B cell (primary cell): Measurements from ENCODE around the gene SRBD1. TPM values are rescaled to one million over a fixed set of nuclear protein-coding genes. Genes with fewer than 3 reads are reported as not detected.

Experiments used
- ATAC-seq: fragments of 200-7000 bp; cut with Tn5 transposase; one replicate; pipeline ENCODE4 v1.10.0; 2021; ENCODE audit warnings: low read depth, mild to moderate bottlenecking, moderate number of reproducible peaks, moderate library complexity
- CTCF ChIA-PET: fragments of 350-600 bp; sonication (Branson Sonifier 250); formaldehyde crosslinking; loops from one replicate; lab custom pipeline; 2021; ENCODE audit warnings: antibody characterized with exemption, inconsistent platforms; lab: Charles Lee
- POLR2A ChIA-PET: fragments of 350-600 bp; sonication (Branson Sonifier 250); formaldehyde crosslinking; loops from one replicate; lab custom pipeline; 2021; ENCODE audit warnings: antibody characterized with exemption; lab: Charles Lee
- DNase-seq: peaks from one replicate; pipeline ENCODE4 v3.0.0; 2013
- H2AFZ ChIP-seq: 2 replicates; pipeline ENCODE4 v1.6.1; 2012; ENCODE audit warnings: mild to moderate bottlenecking, low read depth, low read length; ENCODE audit not compliant: insufficient read depth, poor library complexity, severe bottlenecking
- H3K27ac ChIP-seq, 2 donors: 1 replicate in 1 of 2; 2 replicates in 1 of 2; pipeline ENCODE4 v1.5.1; 2012 to 2013; ENCODE audit warnings: low read length in 2 of 2, mild to moderate bottlenecking in 2 of 2, moderate library complexity in 1 of 2
- H3K27me3 ChIP-seq, 4 experiments: fragments of 200-600 bp in 1 of 4; sonication (generic) in 1 of 4; replicated peaks in 1 of 4; 1 replicate in 2 of 4; 2 replicates in 2 of 4; pipeline versions ENCODE4 v1.6.1 to v1.7.0; 2013 to 2016; ENCODE audit warnings: low read length in 3 of 4, mild to moderate bottlenecking in 2 of 4, mixed read lengths in 1 of 4, moderate library complexity in 1 of 4; ENCODE audit not compliant: insufficient read depth in 4 of 4, control insufficient read depth in 3 of 4; ENCODE audit errors: control extremely low read depth in 1 of 4
- H3K36me3 ChIP-seq, 2 experiments: replicated peaks in 1 of 2; 1 replicate in 1 of 2; 2 replicates in 1 of 2; pipeline versions ENCODE4 v1.6.1 to v1.7.1; 2013; ENCODE audit warnings: low read length in 1 of 2; ENCODE audit not compliant: insufficient read depth in 2 of 2, control insufficient read depth in 1 of 2; ENCODE audit errors: control extremely low read depth in 1 of 2, extremely low read depth in 1 of 2
- H3K4me1 ChIP-seq, 2 donors: fragments of 200-600 bp in 1 of 2; sonication (generic) in 1 of 2; 1 replicate in 1 of 2; 2 replicates in 1 of 2; pipeline versions ENCODE4 v1.5.1 to v1.6.1; 2013 to 2017; ENCODE audit warnings: low read length in 2 of 2; ENCODE audit not compliant: control insufficient read depth in 2 of 2, insufficient read depth in 2 of 2
- H3K4me2 ChIP-seq: replicated peaks from 2 replicates; pipeline ENCODE3; 2012; ENCODE audit warnings: mild to moderate bottlenecking, low read depth, low read length; ENCODE audit not compliant: poor library complexity, severe bottlenecking
- H3K4me3 ChIP-seq, 5 experiments: fragments of 200-600 bp in 1 of 5; sonication (generic) in 1 of 5; 1 replicate in 3 of 5; 2 replicates in 2 of 5; pipeline versions ENCODE4 v1.5.1 to v1.7.0; 2011 to 2016; ENCODE audit warnings: low read length in 4 of 5, mild to moderate bottlenecking in 4 of 5, low read depth in 2 of 5, control low read depth in 1 of 5, moderate library complexity in 1 of 5; ENCODE audit not compliant: insufficient read depth in 1 of 5; ENCODE audit errors: control extremely low read depth in 1 of 5, extremely low read depth in 1 of 5
- H3K79me2 ChIP-seq: fragments of 200-600 bp; sonication (generic); one replicate; pipeline ENCODE4 v1.6.0; 2016; ENCODE audit warnings: low read length; ENCODE audit not compliant: control insufficient read depth, insufficient read depth
- H3K9ac ChIP-seq: fragments of 200-600 bp; sonication (generic); 2 replicates; pipeline ENCODE4 v1.6.1; 2017; ENCODE audit warnings: mild to moderate bottlenecking, low read length, moderate library complexity
- H3K9me3 ChIP-seq, 3 donors: one replicate each; pipeline versions ENCODE4 v1.6.1 to v1.7.1; 2013; ENCODE audit warnings: low read length in 2 of 3; ENCODE audit not compliant: control insufficient read depth in 2 of 3, insufficient read depth in 1 of 3; ENCODE audit errors: control extremely low read depth in 1 of 3
- H4K20me1 ChIP-seq: 2 replicates; pipeline ENCODE4 v1.6.0; 2012; ENCODE audit warnings: mild to moderate bottlenecking, low read length; ENCODE audit not compliant: insufficient read depth, control insufficient read depth, poor library complexity, severe bottlenecking
- H3K27ac Mint-ChIP-seq: one replicate; pipeline ENCODE4 v1.8.0; 2021; ENCODE audit warnings: mixed read lengths
- H3K27me3 Mint-ChIP-seq: one replicate; pipeline ENCODE4 v1.8.0; 2021; ENCODE audit warnings: mixed read lengths
- H3K4me1 Mint-ChIP-seq: one replicate; pipeline ENCODE4 v1.8.0; 2021; ENCODE audit warnings: mixed read lengths
- H3K4me3 Mint-ChIP-seq: one replicate; pipeline ENCODE4 v1.8.0; 2021; ENCODE audit warnings: mixed read lengths
- H3K9me3 Mint-ChIP-seq: one replicate; pipeline ENCODE4 v1.8.0; 2022; ENCODE audit warnings: mixed read lengths; ENCODE audit not compliant: insufficient read depth
- EZH2 ChIP-seq: IDR thresholded peaks from 2 replicates; pipeline ENCODE4 v1.6.1; 2012; ENCODE audit warnings: borderline replicate concordance, low read depth, mild to moderate bottlenecking, moderate library complexity, low read length; ENCODE audit not compliant: insufficient read depth, poor library complexity, severe bottlenecking
- WGBS: methylation state at CpG from one replicate; pipeline ENCODE4 v1.1.5; 2013; ENCODE audit warnings: missing lambda C conversion rate; ENCODE audit not compliant: insufficient coverage; 5-methylcytosine and 5-hydroxymethylcytosine counted together
- intact Hi-C: fragments of 100-400 bp; cut with micrococcal nuclease; formaldehyde crosslinking; loops from one replicate; pipeline ENCODE4 v1.10.0; 2022
- polyA plus RNA-seq: library from polyadenylated mRNA; depleted of rRNA; stranded (reverse); fragments of >200 nt; gene quantifications from 2 replicates; pipeline ENCODE4 v1.2.3, GENCODE V29; 2012
- total RNA-seq, 2 donors: library from RNA; stranded (reverse); fragments of 120-200 nt in 1 of 2; gene quantifications; 1 replicate in 1 of 2; 2 replicates in 1 of 2; pipeline versions ENCODE4 v1.2.3 to v1.2.4, GENCODE V29; 2013 to 2022
- TF ChIP-seq, protein P1 (sequence below): fragments of 200-600 bp; IDR thresholded peaks from one replicate; pipeline ENCODE4 v1.8.0; 2022; ENCODE audit warnings: antibody characterized with exemption, mild to moderate bottlenecking

Gene SRBD1
- total and polyA plus RNA-seq, 2 donors (not counting 1 experiment from before 2014, with no cell fraction given) = 6.2 to 27.1 TPM

DNA sequence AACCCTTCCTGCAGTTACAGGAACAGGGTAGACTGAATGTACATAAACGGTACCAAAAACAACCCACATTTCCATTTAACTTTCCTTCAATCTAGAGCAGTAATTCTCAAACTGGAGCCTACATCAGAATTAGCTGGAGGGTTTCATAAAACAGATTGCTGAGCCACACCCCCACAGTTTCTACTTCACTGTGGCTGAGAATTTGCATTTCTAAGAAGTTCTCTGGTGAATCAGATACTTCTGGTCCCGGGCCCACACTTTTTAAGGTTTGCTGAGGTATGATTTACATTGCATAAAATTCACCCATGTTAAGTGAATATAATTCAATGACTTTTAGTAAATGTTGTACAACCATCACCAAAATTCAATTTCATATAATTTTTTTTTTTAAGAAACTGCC is 113.7 kb downstream of the SRBD1 start:
- CTCF ChIA-PET = interaction anchor here (0.7 to 5.2 kb wide), 2 partner anchors 248 to 516 kb away, joined by 3 to 93 read pairs; no protein-coding TSS in a partner anchor
- TF ChIP-seq, protein P1, sequence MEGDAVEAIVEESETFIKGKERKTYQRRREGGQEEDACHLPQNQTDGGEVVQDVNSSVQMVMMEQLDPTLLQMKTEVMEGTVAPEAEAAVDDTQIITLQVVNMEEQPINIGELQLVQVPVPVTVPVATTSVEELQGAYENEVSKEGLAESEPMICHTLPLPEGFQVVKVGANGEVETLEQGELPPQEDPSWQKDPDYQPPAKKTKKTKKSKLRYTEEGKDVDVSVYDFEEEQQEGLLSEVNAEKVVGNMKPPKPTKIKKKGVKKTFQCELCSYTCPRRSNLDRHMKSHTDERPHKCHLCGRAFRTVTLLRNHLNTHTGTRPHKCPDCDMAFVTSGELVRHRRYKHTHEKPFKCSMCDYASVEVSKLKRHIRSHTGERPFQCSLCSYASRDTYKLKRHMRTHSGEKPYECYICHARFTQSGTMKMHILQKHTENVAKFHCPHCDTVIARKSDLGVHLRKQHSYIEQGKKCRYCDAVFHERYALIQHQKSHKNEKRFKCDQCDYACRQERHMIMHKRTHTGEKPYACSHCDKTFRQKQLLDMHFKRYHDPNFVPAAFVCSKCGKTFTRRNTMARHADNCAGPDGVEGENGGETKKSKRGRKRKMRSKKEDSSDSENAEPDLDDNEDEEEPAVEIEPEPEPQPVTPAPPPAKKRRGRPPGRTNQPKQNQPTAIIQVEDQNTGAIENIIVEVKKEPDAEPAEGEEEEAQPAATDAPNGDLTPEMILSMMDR = no peak
- no peak for TF ChIP-seq EZH2
- Histone ChIP-seq H4K20me1 (no peaks in the 10 kb centered on the region), H3K9ac (no peak overlapping the region), H2AFZ (no peak overlapping the region), H3K79me2 (no peaks in the 10 kb centered on the region), H3K27ac (no peak overlapping the region), H3K36me3 (peaks cover 0 to 1% of the 10 kb centered on the region in 2 experiments), H3K4me1 (no peaks in the 10 kb centered on the region), H3K9me3 (peaks cover 0 to 10% (median 3%) of the 10 kb centered on the region in 3 donors), H3K4me2 (no peak overlapping the region), H3K27me3 (no peaks in the 10 kb centered on the region), H3K4me3 (no peak overlapping the region)
- no peak for ATAC-seq
- H3K4me3 Mint-ChIP-seq = no peak overlapping the region
- peaks cover 2% of the 10 kb centered on the region for H3K9me3 Mint-ChIP-seq
- intact Hi-C loops = no loop called here
- DNase-seq = no peak
- POLR2A ChIA-PET = no interaction called here
- H3K4me1 Mint-ChIP-seq = peaks cover 19% of the 10 kb centered on the region
- 38% methylated on average over 1 of the region's 2 CpGs for WGBS
- H3K27ac Mint-ChIP-seq = no peak overlapping the region
- no peaks in the 10 kb centered on the region for H3K27me3 Mint-ChIP-seq

DNA sequence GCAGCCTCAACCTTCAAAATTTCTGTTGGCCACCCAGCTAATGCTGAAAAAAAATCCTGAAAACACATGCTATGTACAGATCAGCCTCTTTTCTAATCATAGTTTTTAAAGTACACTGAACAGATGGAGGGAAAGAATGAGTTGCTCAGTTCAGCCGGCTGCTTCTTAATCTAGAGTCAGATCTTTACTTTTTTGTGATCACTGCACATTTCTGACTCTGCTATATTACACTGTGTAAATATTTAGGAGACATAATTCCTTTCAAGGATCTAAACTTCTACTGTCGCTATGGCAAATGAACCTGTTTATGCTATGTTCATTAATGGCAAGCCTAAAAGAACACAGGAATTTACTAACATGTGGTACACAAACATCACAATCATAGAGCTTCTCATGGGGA is 114.2 kb downstream of the SRBD1 start:
- Histone ChIP-seq H3K4me1 (no peaks in the 10 kb centered on the region), H3K9ac (no peak overlapping the region), H4K20me1 (no peaks in the 10 kb centered on the region), H3K36me3 (peaks cover 0 to 1% of the 10 kb centered on the region in 2 experiments), H3K27me3 (no peaks in the 10 kb centered on the region), H3K4me2 (no peak overlapping the region), H3K27ac (no peak overlapping the region), H3K9me3 (peaks cover 0 to 8% (median 3%) of the 10 kb centered on the region in 3 donors), H3K4me3 (no peak overlapping the region), H3K79me2 (no peaks in the 10 kb centered on the region), H2AFZ (no peak overlapping the region)
- Mint-ChIP-seq H3K27me3 (no peaks in the 10 kb centered on the region), H3K9me3 (peaks cover 2% of the 10 kb centered on the region), H3K27ac (no peak overlapping the region), H3K4me3 (no peak overlapping the region), H3K4me1 (peaks cover 19% of the 10 kb centered on the region)
- no peak for ATAC-seq
- CTCF ChIA-PET = interaction anchor here (0.7 to 5.2 kb wide), 2 partner anchors 248 to 515 kb away, joined by 3 to 93 read pairs; no protein-coding TSS in a partner anchor
- 100% methylated on average over 1 of the region's 2 CpGs for WGBS
- POLR2A ChIA-PET = no interaction called here
- intact Hi-C loops = no loop called here
- TF ChIP-seq, protein P1 = no peak
- no peak for TF ChIP-seq EZH2
- no peak for DNase-seq
